Activated naive CD8-positive, alpha-beta T cell treated with anti-CD3 and anti-CD28 coated beads, Interleukin-2, amount 10 ng/mL, durations not matched to agents 7 days and 5 days (primary cell): ENCODE measurements around the gene FMN2. TPM values are rescaled to one million over a fixed set of nuclear protein-coding genes. Genes with fewer than 3 reads are reported as not detected.

ENCODE experiments used
- ATAC-seq: fragments of 150-1000 bp; cut with Tn5 transposase; one replicate; pipeline ENCODE4 v1.10.0; 2021; ENCODE audit warnings: low read depth, moderate library complexity
- POLR2A ChIA-PET: fragments of 350-600 bp; sonication (Branson Sonifier 250); formaldehyde crosslinking; loops from one replicate; lab custom pipeline; 2021; ENCODE audit warnings: antibody characterized with exemption; lab: Charles Lee
- DNase-seq: peaks from one replicate; pipeline ENCODE4 v3.0.0; 2021
- H3K27ac Mint-ChIP-seq: one replicate; pipeline ENCODE4 v1.8.0; 2022; ENCODE audit warnings: mild to moderate bottlenecking, mixed read lengths
- H3K27me3 Mint-ChIP-seq: one replicate; pipeline ENCODE4 v1.8.0; 2022; ENCODE audit warnings: mild to moderate bottlenecking, moderate library complexity, mixed read lengths
- H3K36me3 Mint-ChIP-seq: one replicate; pipeline ENCODE4 v1.8.0; 2021; ENCODE audit warnings: mild to moderate bottlenecking, mixed read lengths
- H3K4me1 Mint-ChIP-seq: one replicate; pipeline ENCODE4 v1.8.0; 2021; ENCODE audit warnings: mixed read lengths
- H3K4me3 Mint-ChIP-seq: one replicate; pipeline ENCODE4 v1.8.0; 2022; ENCODE audit warnings: mild to moderate bottlenecking, moderate library complexity, mixed read lengths
- H3K9me3 Mint-ChIP-seq: one replicate; pipeline ENCODE4 v1.8.0; 2021; ENCODE audit warnings: mixed read lengths
- total RNA-seq, 2 experiments: library from RNA; stranded (reverse); gene quantifications; one replicate each; pipeline ENCODE4 v1.2.3, GENCODE V29; 2021

Gene FMN2
- total RNA-seq, 2 experiments from 2014 or later = not detected

DNA sequence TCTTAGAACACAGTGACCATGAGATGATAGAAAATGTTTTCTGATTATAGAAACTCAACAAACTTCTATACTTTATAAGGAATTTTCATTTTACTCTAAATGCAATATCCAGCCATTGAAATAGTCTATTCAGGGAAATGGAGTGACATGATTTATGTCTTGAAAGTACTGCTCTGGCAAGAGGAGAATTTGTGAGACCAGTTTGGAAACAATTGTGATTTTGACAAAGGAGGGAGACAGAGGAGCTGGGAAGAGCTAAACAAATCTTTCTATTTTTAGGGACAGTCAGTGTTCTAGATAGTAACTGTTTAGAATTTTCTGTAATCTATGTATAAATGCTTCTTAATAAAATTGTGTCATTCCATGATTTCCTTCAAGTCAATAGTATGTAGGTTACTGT is 252.3 kb downstream of the FMN2 start:
- no peak overlapping the region for H3K27ac Mint-ChIP-seq
- ATAC-seq (no peak), DNase-seq (no peak)
- H3K9me3 Mint-ChIP-seq = peaks cover 4% of the 10 kb centered on the region
- no peaks in the 10 kb centered on the region for H3K4me1 Mint-ChIP-seq
- H3K36me3 Mint-ChIP-seq = no peaks in the 10 kb centered on the region
- POLR2A ChIA-PET = no interaction called here
- H3K4me3 Mint-ChIP-seq = no peak overlapping the region
- no peaks in the 10 kb centered on the region for H3K27me3 Mint-ChIP-seq

DNA sequence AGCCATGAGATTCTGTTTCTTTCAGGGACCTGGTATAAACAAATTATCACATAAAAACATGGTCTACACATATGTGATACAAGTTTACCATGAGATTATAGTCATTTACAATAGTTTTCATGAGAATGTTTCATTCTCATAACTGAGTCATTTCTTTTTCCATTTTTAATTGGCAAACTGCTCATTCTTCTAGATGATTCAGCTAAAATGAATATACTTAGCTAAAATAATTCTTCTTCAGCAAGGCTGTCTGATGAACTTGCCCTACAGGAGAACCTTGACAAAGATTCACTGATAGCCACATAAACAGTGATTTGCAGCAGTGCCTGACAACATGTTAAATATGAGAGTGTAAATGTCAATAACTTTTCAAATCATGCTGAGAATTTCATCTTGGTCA is 253.2 kb downstream of the FMN2 start:
- DNase-seq (no peak), ATAC-seq (no peak)
- Mint-ChIP-seq H3K9me3 (peaks cover 4% of the 10 kb centered on the region), H3K27me3 (no peaks in the 10 kb centered on the region), H3K4me3 (no peak overlapping the region), H3K4me1 (no peaks in the 10 kb centered on the region), H3K27ac (no peak overlapping the region), H3K36me3 (no peaks in the 10 kb centered on the region)
- POLR2A ChIA-PET = no interaction called here

DNA sequence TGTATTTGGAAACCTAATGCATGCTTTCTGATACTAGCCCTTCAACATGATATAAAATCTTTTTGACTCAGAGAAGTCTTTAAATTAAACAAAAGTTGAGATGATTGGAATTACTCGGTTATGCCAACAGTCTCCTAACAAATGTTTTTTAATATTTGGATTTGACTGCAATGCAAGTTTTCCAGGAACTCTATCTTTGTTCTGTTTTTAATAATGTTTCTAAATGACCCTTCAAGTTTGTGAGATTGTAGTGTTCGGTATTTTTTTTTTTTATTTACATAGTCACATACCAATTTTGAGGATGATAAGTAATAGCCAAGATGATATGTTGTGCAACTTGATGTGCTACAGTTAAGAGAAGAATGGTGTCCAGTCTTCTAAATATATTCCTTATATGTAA is 258.0 kb downstream of the FMN2 start:
- no peak for ATAC-seq
- Mint-ChIP-seq H3K27ac (no peak overlapping the region), H3K36me3 (no peaks in the 10 kb centered on the region), H3K27me3 (no peaks in the 10 kb centered on the region), H3K9me3 (peaks cover 4% of the 10 kb centered on the region), H3K4me3 (no peak overlapping the region), H3K4me1 (no peaks in the 10 kb centered on the region)
- POLR2A ChIA-PET = no interaction called here
- no peak for DNase-seq

DNA sequence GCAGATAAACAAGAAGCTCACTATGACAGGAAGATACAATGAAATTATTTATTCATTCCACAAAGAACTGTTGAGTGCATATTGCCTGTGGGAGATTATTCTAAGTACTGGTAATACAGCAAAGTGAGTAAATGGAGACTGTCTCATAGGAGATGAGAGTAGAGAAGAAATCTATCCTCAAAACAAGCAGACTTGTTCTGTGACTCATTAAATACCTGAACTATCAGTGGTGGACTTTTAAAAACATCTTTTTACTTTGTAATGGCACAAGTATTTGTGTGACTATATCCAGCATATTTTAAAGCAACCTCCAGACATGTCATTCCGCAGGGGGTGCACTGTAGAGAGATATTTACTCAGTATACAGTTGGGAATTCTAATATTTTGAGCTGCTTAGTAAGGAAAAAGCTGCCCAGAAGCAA is 259.2 kb downstream of the FMN2 start:
- Mint-ChIP-seq H3K27ac (no peak overlapping the region), H3K36me3 (no peaks in the 10 kb centered on the region), H3K9me3 (peaks cover 4% of the 10 kb centered on the region), H3K27me3 (no peaks in the 10 kb centered on the region), H3K4me1 (no peaks in the 10 kb centered on the region), H3K4me3 (no peak overlapping the region)
- DNase-seq (no peak), ATAC-seq (no peak)
- POLR2A ChIA-PET = no interaction called here

DNA sequence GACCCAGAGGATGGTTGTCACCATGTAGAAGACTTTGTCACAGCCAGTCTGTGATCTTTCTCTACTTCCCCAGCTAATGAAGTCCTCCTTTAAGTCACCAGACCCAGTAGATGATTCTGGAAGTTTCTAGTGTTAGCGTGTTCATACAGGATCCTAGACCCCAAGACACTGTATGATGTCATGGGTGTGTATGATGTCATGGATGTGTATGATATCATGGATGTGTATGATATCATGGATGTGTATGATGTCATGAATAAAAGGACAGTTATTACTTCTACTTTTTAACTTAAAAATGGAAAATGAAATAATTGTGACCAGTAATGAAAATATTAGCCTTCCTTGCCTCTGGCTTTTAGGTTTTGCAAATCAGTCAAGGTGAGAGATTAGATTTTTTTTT is 260.0 kb downstream of the FMN2 start:
- ATAC-seq = no peak
- Mint-ChIP-seq H3K36me3 (no peaks in the 10 kb centered on the region), H3K9me3 (peaks cover 4% of the 10 kb centered on the region), H3K4me1 (no peaks in the 10 kb centered on the region), H3K4me3 (no peak overlapping the region), H3K27ac (no peak overlapping the region), H3K27me3 (no peaks in the 10 kb centered on the region)
- DNase-seq = no peak
- POLR2A ChIA-PET = no interaction called here

DNA sequence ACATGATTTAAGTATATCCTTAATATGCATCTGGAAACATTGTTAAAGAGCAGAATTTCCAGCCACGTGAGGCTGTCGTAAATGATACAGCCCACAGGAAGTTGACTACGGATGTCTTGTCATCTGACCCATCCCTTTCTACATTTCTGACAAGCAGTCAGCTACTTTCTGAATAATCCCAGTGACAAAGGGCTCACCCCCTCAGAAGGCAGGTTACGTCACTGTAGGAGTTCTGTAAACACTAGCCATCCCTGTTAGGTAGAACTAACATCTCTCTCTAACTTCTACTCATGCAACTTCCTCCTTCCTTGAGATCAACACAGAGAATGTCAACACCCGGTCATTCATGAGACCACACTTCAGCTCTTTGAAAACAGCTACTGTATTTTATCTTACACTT is 261.1 kb downstream of the FMN2 start:
- H3K27me3 Mint-ChIP-seq = no peaks in the 10 kb centered on the region
- H3K9me3 Mint-ChIP-seq = peaks cover 2% of the 10 kb centered on the region
- H3K27ac Mint-ChIP-seq = no peak overlapping the region
- no peak overlapping the region for H3K4me3 Mint-ChIP-seq
- ATAC-seq (no peak), DNase-seq (no peak)
- POLR2A ChIA-PET = no interaction called here
- H3K4me1 Mint-ChIP-seq = no peaks in the 10 kb centered on the region
- H3K36me3 Mint-ChIP-seq = no peaks in the 10 kb centered on the region

DNA sequence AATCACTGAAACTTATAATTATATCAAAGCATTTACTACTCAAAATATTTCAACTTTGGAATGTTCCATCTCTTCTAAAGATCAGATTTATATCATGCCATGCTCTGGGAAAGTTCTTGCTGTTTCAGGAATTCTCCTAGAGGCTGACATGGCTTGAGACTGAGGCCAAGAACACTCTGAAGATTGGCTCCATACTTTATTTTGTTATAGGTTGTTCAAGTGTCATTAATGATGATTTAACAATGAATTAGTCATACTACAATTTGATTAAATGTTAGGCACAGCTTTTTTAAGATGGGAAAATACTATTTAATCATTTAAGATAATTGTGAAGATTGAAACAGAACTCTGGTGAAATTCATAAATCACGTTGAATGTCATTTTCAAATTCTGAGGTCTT is 264.9 kb downstream of the FMN2 start:
- Mint-ChIP-seq H3K27ac (no peak overlapping the region), H3K9me3 (peaks cover 8% of the 10 kb centered on the region)

DNA sequence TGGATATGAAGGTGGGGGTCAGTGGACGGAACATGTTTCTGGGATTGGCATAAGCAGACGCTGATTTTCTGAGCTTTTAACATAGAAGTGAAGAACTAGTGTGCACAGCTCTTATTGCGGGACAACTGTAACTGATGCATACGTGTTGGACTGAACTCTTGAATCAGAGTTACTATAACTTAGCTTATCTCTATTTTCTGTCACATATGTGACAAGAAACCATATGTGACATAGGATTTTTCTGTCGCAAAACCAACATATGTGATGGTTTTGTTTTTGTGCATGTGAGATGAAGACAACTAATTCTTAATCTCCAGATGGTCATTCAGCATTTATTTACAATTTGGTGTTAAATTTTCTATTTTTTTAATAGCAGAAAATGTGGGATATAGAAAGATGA is 270.4 kb downstream of the FMN2 start:
- DNase-seq (no peak), ATAC-seq (no peak)
- Mint-ChIP-seq H3K27me3 (no peaks in the 10 kb centered on the region), H3K36me3 (no peaks in the 10 kb centered on the region), H3K4me1 (no peaks in the 10 kb centered on the region), H3K9me3 (peaks cover 8% of the 10 kb centered on the region), H3K4me3 (no peak overlapping the region), H3K27ac (no peak overlapping the region)
- POLR2A ChIA-PET = no interaction called here

More for the DNA sequence above, 264.9 kb downstream of the FMN2 start:
- H3K4me3 Mint-ChIP-seq = no peak overlapping the region
- H3K36me3 Mint-ChIP-seq = no peaks in the 10 kb centered on the region
- DNase-seq (no peak), ATAC-seq (no peak)
- POLR2A ChIA-PET = no interaction called here
- H3K4me1 Mint-ChIP-seq = no peaks in the 10 kb centered on the region
- no peaks in the 10 kb centered on the region for H3K27me3 Mint-ChIP-seq

DNA sequence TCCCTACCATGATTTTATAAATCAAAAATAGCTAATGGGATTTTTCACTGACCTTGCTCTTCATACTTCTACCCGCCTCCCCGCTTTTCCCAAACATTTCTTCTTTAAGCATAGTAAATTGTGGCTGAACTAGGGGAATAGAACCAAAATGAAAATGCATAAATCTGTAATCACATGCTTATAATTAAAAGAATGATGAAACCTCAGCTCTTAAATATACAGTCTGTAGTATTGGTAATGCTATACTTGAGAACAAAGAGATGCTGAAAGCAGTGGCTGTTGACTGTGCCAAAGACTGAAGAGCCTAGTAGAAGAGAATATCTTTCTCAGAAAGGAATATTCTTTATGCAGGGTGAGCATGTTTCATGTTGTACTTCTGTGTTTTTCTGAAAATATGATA is 271.1 kb downstream of the FMN2 start:
- no peaks in the 10 kb centered on the region for H3K36me3 Mint-ChIP-seq
- peaks cover 8% of the 10 kb centered on the region for H3K9me3 Mint-ChIP-seq
- no peak overlapping the region for H3K27ac Mint-ChIP-seq
- no peaks in the 10 kb centered on the region for H3K4me1 Mint-ChIP-seq
- POLR2A ChIA-PET = no interaction called here
- no peaks in the 10 kb centered on the region for H3K27me3 Mint-ChIP-seq
- DNase-seq (no peak), ATAC-seq (no peak)
- H3K4me3 Mint-ChIP-seq = no peak overlapping the region

DNA sequence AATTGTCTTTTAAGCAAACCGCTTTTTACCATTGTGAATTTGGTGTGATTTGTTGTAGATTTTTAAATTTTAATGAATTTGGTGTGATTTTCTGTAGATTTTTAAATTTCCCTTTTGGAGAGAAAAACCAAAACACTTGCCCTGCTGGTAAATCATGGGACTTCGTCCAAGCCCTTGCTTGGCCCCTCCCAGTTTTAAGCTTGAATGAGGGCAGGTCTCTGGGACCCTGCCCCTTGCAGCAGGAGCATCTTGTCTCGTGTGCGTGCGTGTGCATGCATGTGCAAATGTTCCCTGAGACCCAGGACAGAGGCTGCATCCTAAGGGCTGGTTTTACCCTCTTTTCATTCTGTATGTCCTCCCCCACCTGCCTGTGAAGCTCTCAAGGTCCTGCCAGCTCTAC is 271.6 kb downstream of the FMN2 start:
- no peaks in the 10 kb centered on the region for H3K4me1 Mint-ChIP-seq
- DNase-seq (no peak), ATAC-seq (no peak)
- H3K27me3 Mint-ChIP-seq = no peaks in the 10 kb centered on the region
- no peak overlapping the region for H3K27ac Mint-ChIP-seq
- H3K9me3 Mint-ChIP-seq = peaks cover 8% of the 10 kb centered on the region
- H3K4me3 Mint-ChIP-seq = no peak overlapping the region
- POLR2A ChIA-PET = no interaction called here
- no peaks in the 10 kb centered on the region for H3K36me3 Mint-ChIP-seq

DNA sequence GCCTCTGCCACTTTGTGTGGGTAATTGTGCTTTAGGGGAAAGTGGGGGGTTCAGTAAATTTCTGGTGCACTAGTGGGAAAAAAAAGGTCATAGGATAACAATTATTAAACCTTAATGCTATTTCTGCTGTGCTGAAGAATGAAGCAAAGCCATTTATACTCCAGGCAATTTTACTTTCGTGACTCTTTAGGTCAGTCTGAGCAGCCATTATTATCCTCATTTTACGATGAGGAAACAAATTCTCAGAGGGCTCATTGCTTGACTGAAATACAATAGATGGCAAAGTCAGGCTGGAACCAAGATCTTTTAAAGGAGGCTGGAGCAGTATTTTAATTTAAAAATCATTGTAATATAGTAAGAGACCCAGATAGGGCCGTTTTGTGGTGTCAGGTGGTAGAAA is 272.2 kb downstream of the FMN2 start:
- peaks cover 8% of the 10 kb centered on the region for H3K9me3 Mint-ChIP-seq
- POLR2A ChIA-PET = no interaction called here
- no peaks in the 10 kb centered on the region for H3K27me3 Mint-ChIP-seq
- H3K27ac Mint-ChIP-seq = no peak overlapping the region
- DNase-seq (no peak), ATAC-seq (no peak)
- H3K36me3 Mint-ChIP-seq = no peaks in the 10 kb centered on the region
- no peak overlapping the region for H3K4me3 Mint-ChIP-seq
- H3K4me1 Mint-ChIP-seq = no peaks in the 10 kb centered on the region

DNA sequence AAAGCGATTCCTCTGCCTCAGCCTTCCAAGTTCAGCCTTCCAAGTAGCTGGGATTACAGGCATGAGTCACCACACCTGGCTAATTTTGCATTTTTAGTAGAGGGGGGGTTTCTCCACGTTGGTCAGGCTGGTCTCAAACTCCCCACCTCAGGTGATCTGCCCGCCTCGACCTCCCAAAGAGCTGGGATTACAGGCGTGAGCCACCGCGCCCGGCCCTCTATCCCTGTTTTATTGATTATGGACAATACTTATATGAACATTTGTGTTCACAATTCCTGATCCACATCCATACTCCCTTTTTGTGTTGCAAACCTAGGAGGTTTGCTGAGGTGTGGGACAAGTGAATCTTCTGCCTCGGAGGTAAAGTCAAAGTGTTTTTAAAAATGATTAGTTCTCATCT is 275.0 kb downstream of the FMN2 start:
- H3K4me3 Mint-ChIP-seq = no peak overlapping the region
- no peaks in the 10 kb centered on the region for H3K36me3 Mint-ChIP-seq
- ATAC-seq = no peak
- H3K27ac Mint-ChIP-seq = no peak overlapping the region
- peaks cover 3% of the 10 kb centered on the region for H3K9me3 Mint-ChIP-seq
- DNase-seq = no peak
- no peaks in the 10 kb centered on the region for H3K4me1 Mint-ChIP-seq
- H3K27me3 Mint-ChIP-seq = no peaks in the 10 kb centered on the region
- POLR2A ChIA-PET = no interaction called here

DNA sequence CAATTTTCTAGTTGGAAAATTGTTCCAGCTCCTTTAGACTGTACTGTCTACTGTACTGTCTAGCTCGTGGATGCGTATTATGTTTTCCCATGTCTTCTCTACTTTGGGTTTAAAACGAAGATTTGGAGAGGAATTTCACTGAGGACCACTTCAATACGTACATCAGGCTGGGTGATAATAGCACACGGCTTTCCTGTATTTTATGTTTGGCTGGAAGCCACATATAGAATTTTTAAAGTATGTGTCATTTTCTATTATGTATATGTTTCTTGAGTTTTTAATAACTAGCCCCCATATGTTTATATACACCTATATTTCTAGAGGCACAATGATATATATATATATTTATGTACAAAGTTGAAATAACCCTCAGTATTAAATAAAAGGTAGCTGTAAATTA is 293.9 kb downstream of the FMN2 start:
- POLR2A ChIA-PET = no interaction called here
- Mint-ChIP-seq H3K9me3 (no peaks in the 10 kb centered on the region), H3K4me3 (no peak overlapping the region), H3K4me1 (no peaks in the 10 kb centered on the region), H3K36me3 (no peaks in the 10 kb centered on the region), H3K27me3 (no peaks in the 10 kb centered on the region), H3K27ac (no peak overlapping the region)
- no peak for ATAC-seq
- no peak for DNase-seq

DNA sequence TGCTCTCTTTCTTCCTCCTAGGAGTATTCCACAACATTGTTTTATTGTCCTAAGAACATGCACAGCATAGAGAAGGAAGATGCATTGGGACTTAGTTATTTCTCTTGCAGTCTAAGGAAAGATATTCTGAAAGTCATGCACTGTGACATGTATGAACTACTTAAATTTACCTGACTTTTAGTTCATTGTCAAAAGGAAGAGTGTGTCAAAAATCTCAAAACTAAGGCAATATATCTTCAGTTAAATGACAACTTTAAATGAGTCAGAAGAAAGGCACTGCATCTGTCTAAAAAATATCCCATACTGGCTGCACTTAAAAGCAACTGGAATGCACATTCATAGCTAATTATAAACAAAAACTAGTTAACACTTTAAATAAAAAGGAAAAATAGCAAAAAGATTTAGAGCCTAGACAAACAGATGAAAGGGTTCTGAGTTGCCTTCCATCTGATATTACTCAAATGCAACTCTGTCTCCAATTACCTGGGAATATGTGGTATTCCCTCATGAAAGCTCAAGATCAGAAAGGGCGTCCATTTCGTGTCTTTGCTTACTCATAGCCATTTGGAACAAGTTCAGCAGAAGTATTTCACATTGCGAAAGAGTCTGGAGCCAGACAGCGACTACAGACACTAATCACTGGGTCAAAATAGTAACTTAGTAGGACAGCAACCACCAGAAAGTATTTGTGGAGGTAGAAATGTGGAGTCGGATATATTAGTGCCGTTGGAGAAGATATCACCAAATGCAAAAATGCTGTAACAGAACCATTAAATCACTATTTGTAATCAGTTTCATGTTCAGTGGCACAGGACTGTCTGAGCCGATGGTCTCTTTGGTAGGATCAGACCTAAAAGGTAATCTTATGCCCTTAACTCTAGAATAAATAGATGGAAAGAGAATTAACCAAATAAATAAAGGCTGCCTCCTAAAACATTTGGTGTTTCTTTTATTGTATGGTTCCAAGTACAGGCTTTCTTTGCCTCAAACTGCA is 294.6 kb downstream of the FMN2 start:
- POLR2A ChIA-PET = no interaction called here
- DNase-seq = no peak
- no peaks in the 10 kb centered on the region for H3K9me3 Mint-ChIP-seq
- H3K4me3 Mint-ChIP-seq = no peak overlapping the region
- no peaks in the 10 kb centered on the region for H3K36me3 Mint-ChIP-seq
- no peaks in the 10 kb centered on the region for H3K4me1 Mint-ChIP-seq
- no peak for ATAC-seq
- no peak overlapping the region for H3K27ac Mint-ChIP-seq
- H3K27me3 Mint-ChIP-seq = no peaks in the 10 kb centered on the region
